Measurements from ENCODE around the gene CHEK1. TPM values are rescaled to one million over a fixed set of nuclear protein-coding genes. Genes with fewer than 3 reads are reported as not detected.

Gene CHEK1
- total RNA-seq, 1 donor from 2014 or later, result 106 TPM

- peaks cover 44% of the 10 kb centered on the region for H3K36me3 Mint-ChIP-seq (ENCODE audit: low read depth)
Measured at GRCh38 chr11:125679837-125680236, 54.9 kb downstream of the CHEK1 start.

GRCh38 chr11:125680747-125681146, 55.8 kb downstream of the CHEK1 start, which contains the start of gene ACRV1:
ACRV1 (minus strand) TSS chr11:125680847; CDS start chr11:125680780, 67 bp downstream.
- Mint-ChIP-seq H3K4me3 (no peak within 1 kb of the TSS), H3K27ac (ENCODE audit: unreplicated experiment) (peak within 1 kb of the TSS; percentile 85), H3K36me3 (ENCODE audit: low read depth) (peaks cover 47% of the 10 kb centered on the region), H3K4me1 (no peaks in the 10 kb centered on the region), H3K9me3 (no peaks in the 10 kb centered on the region), H3K27me3 (ENCODE audit: low read depth) (no peaks in the 10 kb centered on the region)
- no peak for DNase-seq (ENCODE audit: low read depth, low spot score)
- TF ChIP-seq CTCF (conservative IDR thresholded peaks at IDR 0.05), result no peak

More at GRCh38 chr11:125679837-125680236, 54.9 kb downstream of the CHEK1 start:
- DNase-seq (ENCODE audit: low read depth, low spot score), result no peak
- TF ChIP-seq CTCF (conservative IDR thresholded peaks at IDR 0.05), result no peak
- Mint-ChIP-seq H3K27ac (ENCODE audit: unreplicated experiment) (no peak overlapping the region), H3K27me3 (ENCODE audit: low read depth) (no peaks in the 10 kb centered on the region), H3K9me3 (no peaks in the 10 kb centered on the region), H3K4me1 (no peaks in the 10 kb centered on the region), H3K4me3 (no peak overlapping the region)

GRCh38 chr11:125685228-125685627, 60.3 kb downstream of the CHEK1 start:
- H3K27me3 Mint-ChIP-seq (ENCODE audit: low read depth), result no peaks in the 10 kb centered on the region
- no peak for TF ChIP-seq CTCF (conservative IDR thresholded peaks at IDR 0.05)
- H3K36me3 Mint-ChIP-seq (ENCODE audit: low read depth), result peaks cover 25% of the 10 kb centered on the region
- no peak overlapping the region for H3K4me3 Mint-ChIP-seq
- H3K27ac Mint-ChIP-seq (ENCODE audit: unreplicated experiment), result no peak overlapping the region
- H3K9me3 Mint-ChIP-seq, result no peaks in the 10 kb centered on the region
- H3K4me1 Mint-ChIP-seq, result no peaks in the 10 kb centered on the region
- DNase-seq (ENCODE audit: low read depth, low spot score), result no peak

GRCh38 chr11:125688066-125688465, 63.1 kb downstream of the CHEK1 start:
- no peak overlapping the region for H3K4me3 Mint-ChIP-seq
- peaks cover 12% of the 10 kb centered on the region for H3K36me3 Mint-ChIP-seq (ENCODE audit: low read depth)
- H3K27me3 Mint-ChIP-seq (ENCODE audit: low read depth), result no peaks in the 10 kb centered on the region
- no peak overlapping the region for H3K27ac Mint-ChIP-seq (ENCODE audit: unreplicated experiment)
- H3K4me1 Mint-ChIP-seq, result no peaks in the 10 kb centered on the region
- no peak for TF ChIP-seq CTCF (conservative IDR thresholded peaks at IDR 0.05)
- no peaks in the 10 kb centered on the region for H3K9me3 Mint-ChIP-seq
- no peak for DNase-seq (ENCODE audit: low read depth, low spot score)

- Mint-ChIP-seq H3K27me3 (ENCODE audit: low read depth) (no peaks in the 10 kb centered on the region), H3K4me3 (no peak overlapping the region), H3K4me1 (no peaks in the 10 kb centered on the region), H3K36me3 (ENCODE audit: low read depth) (peaks cover 14% of the 10 kb centered on the region), H3K9me3 (no peaks in the 10 kb centered on the region), H3K27ac (ENCODE audit: unreplicated experiment) (no peak overlapping the region)
- no peak for DNase-seq (ENCODE audit: low read depth, low spot score)
- no peak for TF ChIP-seq CTCF (conservative IDR thresholded peaks at IDR 0.05)
Measured at GRCh38 chr11:125688632-125689031, 63.7 kb downstream of the CHEK1 start.
